ENCODE measurements around the gene THSD4. TPM values are rescaled to one million over a fixed set of nuclear protein-coding genes. Genes with fewer than 3 reads are reported as not detected.

THSD4 gene
- polyA plus RNA-seq, 2 of the 4 experiments (the other 2 are of a cell fraction) = 15.8 to 40.7 TPM

DNA sequence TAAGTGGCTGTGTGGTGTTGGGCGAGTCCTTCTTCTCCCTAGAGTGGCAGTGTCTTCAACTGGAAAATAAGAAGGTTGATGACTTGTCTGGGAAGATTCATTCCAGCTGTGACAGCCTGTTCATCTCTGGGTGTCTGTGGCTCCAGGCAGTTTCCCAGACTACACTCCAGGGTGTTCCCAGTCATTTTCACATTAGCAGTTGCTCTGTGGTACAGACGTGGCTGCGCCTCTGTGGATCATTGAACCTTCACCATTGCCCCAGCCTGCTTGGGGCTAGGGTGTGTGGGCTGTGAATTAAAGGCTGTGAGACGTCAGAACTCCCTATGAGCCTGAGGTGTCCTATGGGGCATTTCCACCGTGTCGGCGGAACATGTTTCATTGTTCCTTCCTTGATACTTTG lies 455.5 kb downstream of the THSD4 start:
- CTCF ChIA-PET = no interaction called here
- DNase-seq (ENCODE audit: low read depth in 1 of 2, low spot score in 1 of 2) (no peak), ATAC-seq (no peak), FAIRE-seq (no peak)
- no peak overlapping the region for H3K4me2 ChIP-seq
- WGBS (ENCODE audit: missing lambda C conversion rate) = 92% methylated on average over 7 of the region's 7 CpGs
- H3K4me3 ChIP-seq = no peak overlapping the region
- peaks cover 24% of the 10 kb centered on the region for H3K4me1 ChIP-seq
- TF ChIP-seq NFE2L2 (conservative IDR thresholded peaks at IDR 0.05; ENCODE audit: low read length) = no peak
- no peak for TF ChIP-seq HOXB5 (CRISPR knock-in tag; IDR thresholded peaks at IDR 0.05)
- TF ChIP-seq FOXS1 (CRISPR knock-in tag; IDR thresholded peaks at IDR 0.05) = no peak
- no peak for TF ChIP-seq PHF8 (IDR thresholded peaks at IDR 0.05; ENCODE audit: borderline replicate concordance, low read depth)
- TF ChIP-seq JUN (IDR thresholded peaks at IDR 0.05) = no peak
- no peak for TF ChIP-seq POLR2AphosphoS2 (conservative IDR thresholded peaks at IDR 0.05; ENCODE audit: low read length)
- TF ChIP-seq HEYL (CRISPR knock-in tag; IDR thresholded peaks at IDR 0.05) = no peak
- no peak for TF ChIP-seq MAZ (IDR thresholded peaks at IDR 0.05; ENCODE audit: borderline replicate concordance, low read depth, low read length)
- no peak for TF ChIP-seq NPAS2 (CRISPR knock-in tag; IDR thresholded peaks at IDR 0.05; ENCODE audit: borderline replicate concordance)
- no peak for TF ChIP-seq CHD2 (IDR thresholded peaks at IDR 0.05; ENCODE audit: low read length, partially characterized antibody)
- TF ChIP-seq, protein P1, sequence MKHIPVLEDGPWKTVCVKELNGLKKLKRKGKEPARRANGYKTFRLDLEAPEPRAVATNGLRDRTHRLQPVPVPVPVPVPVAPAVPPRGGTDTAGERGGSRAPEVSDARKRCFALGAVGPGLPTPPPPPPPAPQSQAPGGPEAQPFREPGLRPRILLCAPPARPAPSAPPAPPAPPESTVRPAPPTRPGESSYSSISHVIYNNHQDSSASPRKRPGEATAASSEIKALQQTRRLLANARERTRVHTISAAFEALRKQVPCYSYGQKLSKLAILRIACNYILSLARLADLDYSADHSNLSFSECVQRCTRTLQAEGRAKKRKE (CRISPR knock-in tag; IDR thresholded peaks at IDR 0.05; ENCODE audit: low read depth) = no peak
- TF ChIP-seq EHMT2 (IDR thresholded peaks at IDR 0.05; ENCODE audit: low read depth) = no peak
- TF ChIP-seq GATA3 (IDR thresholded peaks at IDR 0.05; ENCODE audit: borderline replicate concordance) = no peak
- TF ChIP-seq ESRRA (IDR thresholded peaks at IDR 0.05; ENCODE audit: borderline replicate concordance, low read length) = no peak
- no peak for TF ChIP-seq RFX5 (IDR thresholded peaks at IDR 0.05)
- no peak for TF ChIP-seq CEBPB (IDR thresholded peaks at IDR 0.05)
- TF ChIP-seq RARB (CRISPR knock-in tag; IDR thresholded peaks at IDR 0.05) = no peak
- H3K9me3 ChIP-seq = no peaks in the 10 kb centered on the region
- peak overlapping the region in 1 of 2 experiments; percentile 52; a peak in 2 of 6 replicates for H3K27ac ChIP-seq
- POLR2A ChIA-PET = no interaction called here

DNA sequence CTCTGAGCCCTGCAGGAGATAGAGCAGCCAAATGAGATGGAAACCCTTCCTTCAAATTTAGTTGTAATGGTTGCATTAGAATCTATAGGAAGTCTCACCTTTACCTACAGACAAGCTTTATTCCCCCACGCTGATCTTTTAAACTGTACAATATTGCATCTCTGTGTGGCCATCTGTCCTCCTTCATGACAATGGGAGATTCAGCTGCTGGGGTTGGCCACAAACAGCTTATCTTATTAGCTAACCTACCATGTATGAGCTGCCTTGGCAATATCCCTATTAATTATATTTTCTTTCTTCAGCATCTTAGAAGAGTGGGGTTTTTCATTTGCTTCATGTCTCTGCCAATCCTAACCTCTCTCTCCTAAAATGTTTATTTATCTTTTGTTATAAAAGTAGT lies 456.4 kb downstream of the THSD4 start:
- Histone ChIP-seq H3K4me2 (peak overlapping the region; percentile 57; the same call in 2 of the 3 replicates), H3K4me1 (peaks cover 24% of the 10 kb centered on the region), H3K9me3 (no peaks in the 10 kb centered on the region), H3K27ac (peak overlapping the region; percentile 52 to 55; a peak in 2 of 6 replicates), H3K4me3 (no peak overlapping the region)
- ChIA-PET CTCF (interaction anchor here (0.8 to 2.2 kb wide), 10 partner anchors 10 to 230 kb away, joined by 3 to 8 read pairs (median 4); no protein-coding TSS in a partner anchor), POLR2A (no interaction called here)
- FAIRE-seq (no peak), ATAC-seq (no peak), DNase-seq (ENCODE audit: low read depth in 1 of 2, low spot score in 1 of 2) (no peak)
- TF ChIP-seq, protein P2, sequence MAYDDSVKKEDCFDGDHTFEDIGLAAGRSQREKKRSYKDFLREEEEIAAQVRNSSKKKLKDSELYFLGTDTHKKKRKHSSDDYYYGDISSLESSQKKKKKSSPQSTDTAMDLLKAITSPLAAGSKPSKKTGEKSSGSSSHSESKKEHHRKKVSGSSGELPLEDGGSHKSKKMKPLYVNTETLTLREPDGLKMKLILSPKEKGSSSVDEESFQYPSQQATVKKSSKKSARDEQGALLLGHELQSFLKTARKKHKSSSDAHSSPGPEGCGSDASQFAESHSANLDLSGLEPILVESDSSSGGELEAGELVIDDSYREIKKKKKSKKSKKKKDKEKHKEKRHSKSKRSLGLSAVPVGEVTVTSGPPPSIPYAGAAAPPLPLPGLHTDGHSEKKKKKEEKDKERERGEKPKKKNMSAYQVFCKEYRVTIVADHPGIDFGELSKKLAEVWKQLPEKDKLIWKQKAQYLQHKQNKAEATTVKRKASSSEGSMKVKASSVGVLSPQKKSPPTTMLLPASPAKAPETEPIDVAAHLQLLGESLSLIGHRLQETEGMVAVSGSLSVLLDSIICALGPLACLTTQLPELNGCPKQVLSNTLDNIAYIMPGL (CRISPR knock-in tag; IDR thresholded peaks at IDR 0.05; ENCODE audit: borderline replicate concordance) = no peak
- no peak for TF ChIP-seq TP53 (CRISPR knock-in tag; IDR thresholded peaks at IDR 0.05)
- TF ChIP-seq HOXA7 (CRISPR knock-in tag; IDR thresholded peaks at IDR 0.05) = no peak
- no peak for TF ChIP-seq ESRRA (IDR thresholded peaks at IDR 0.05; ENCODE audit: borderline replicate concordance, low read length)
- TF ChIP-seq EP300 (IDR thresholded peaks at IDR 0.05) = no peak
- no peak for TF ChIP-seq JUNB (IDR thresholded peaks at IDR 0.05)
- TF ChIP-seq TFCP2L1 (CRISPR knock-in tag; IDR thresholded peaks at IDR 0.05) = no peak
- no peak for TF ChIP-seq MAZ (IDR thresholded peaks at IDR 0.05; ENCODE audit: borderline replicate concordance, low read depth, low read length)
- no peak for TF ChIP-seq NPAS2 (CRISPR knock-in tag; IDR thresholded peaks at IDR 0.05; ENCODE audit: borderline replicate concordance)
- TF ChIP-seq, protein P3, sequence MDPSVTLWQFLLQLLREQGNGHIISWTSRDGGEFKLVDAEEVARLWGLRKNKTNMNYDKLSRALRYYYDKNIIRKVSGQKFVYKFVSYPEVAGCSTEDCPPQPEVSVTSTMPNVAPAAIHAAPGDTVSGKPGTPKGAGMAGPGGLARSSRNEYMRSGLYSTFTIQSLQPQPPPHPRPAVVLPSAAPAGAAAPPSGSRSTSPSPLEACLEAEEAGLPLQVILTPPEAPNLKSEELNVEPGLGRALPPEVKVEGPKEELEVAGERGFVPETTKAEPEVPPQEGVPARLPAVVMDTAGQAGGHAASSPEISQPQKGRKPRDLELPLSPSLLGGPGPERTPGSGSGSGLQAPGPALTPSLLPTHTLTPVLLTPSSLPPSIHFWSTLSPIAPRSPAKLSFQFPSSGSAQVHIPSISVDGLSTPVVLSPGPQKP (IDR thresholded peaks at IDR 0.05; ENCODE audit: low read depth, low read length) = no peak
- no peak for TF ChIP-seq CHD4 (IDR thresholded peaks at IDR 0.05; ENCODE audit: borderline replicate concordance)
- TF ChIP-seq HOXB13 (CRISPR knock-in tag; IDR thresholded peaks at IDR 0.05; ENCODE audit: low read depth) = no peak
- TF ChIP-seq BHLHE40 (IDR thresholded peaks at IDR 0.05; ENCODE audit: low read depth, low read length) = no peak
- TF ChIP-seq HOXB5 (CRISPR knock-in tag; IDR thresholded peaks at IDR 0.05) = no peak
- TF ChIP-seq FOSB (CRISPR knock-in tag; IDR thresholded peaks at IDR 0.05) = no peak
- TF ChIP-seq FOSL2 (IDR thresholded peaks at IDR 0.05) = no peak
- no peak for TF ChIP-seq FOSL2 (CRISPR knock-in tag; IDR thresholded peaks at IDR 0.05)
- TF ChIP-seq POLR2AphosphoS2 (conservative IDR thresholded peaks at IDR 0.05; ENCODE audit: low read length) = no peak
- no peak for TF ChIP-seq RARB (CRISPR knock-in tag; IDR thresholded peaks at IDR 0.05)
- no peak for TF ChIP-seq ZNF302 (CRISPR knock-in tag; IDR thresholded peaks at IDR 0.05)
- TF ChIP-seq, protein P4, sequence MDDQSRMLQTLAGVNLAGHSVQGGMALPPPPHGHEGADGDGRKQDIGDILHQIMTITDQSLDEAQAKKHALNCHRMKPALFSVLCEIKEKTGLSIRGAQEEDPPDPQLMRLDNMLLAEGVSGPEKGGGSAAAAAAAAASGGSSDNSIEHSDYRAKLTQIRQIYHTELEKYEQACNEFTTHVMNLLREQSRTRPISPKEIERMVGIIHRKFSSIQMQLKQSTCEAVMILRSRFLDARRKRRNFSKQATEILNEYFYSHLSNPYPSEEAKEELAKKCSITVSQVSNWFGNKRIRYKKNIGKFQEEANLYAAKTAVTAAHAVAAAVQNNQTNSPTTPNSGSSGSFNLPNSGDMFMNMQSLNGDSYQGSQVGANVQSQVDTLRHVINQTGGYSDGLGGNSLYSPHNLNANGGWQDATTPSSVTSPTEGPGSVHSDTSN (IDR thresholded peaks at IDR 0.05) = no peak
- 97% methylated on average over 1 of the region's 1 CpG for WGBS (ENCODE audit: missing lambda C conversion rate)

Measured in A549 (cell line).